GM20000 (cell line): ENCODE data around the gene TEAD1.

ENCODE experiments used
- DNase-seq: peaks from one replicate; pipeline ENCODE4 v3.0.0; 2012; ENCODE audit warnings: low spot score
- CTCF ChIP-seq: IDR thresholded peaks from 2 replicates; pipeline ENCODE4 v1.5.1; 2012; ENCODE audit warnings: mild to moderate bottlenecking, control low read depth; ENCODE audit errors: extremely low read depth, missing control alignments

Gene TEAD1

GRCh38 chr11:12706545-12707499, 32.6 kb downstream of the TEAD1 start:
- no peak for DNase-seq

DNA sequence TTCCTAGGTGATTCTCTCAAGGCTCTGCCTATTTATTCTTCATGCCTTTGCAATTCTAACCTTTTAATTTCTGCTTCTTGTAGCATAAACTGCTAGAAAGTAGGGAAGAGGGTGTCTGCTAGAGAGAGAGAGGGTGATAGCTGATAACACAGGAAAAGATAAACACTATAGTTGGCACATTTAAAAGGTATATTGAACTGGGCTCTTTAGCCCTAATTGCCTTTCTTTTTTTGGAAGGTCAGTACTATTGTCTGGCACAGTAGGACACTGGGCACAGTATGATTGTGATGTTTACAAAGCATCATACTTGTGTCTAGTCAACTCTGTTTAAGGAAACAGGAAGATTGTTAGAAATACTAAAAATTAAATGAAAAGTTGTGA, 33.3 kb downstream of the TEAD1 start:
- TF ChIP-seq CTCF: no peak
- DNase-seq: no peak

More at GRCh38 chr11:12706545-12707499, 32.6 kb downstream of the TEAD1 start:
- no peak for TF ChIP-seq CTCF

DNA sequence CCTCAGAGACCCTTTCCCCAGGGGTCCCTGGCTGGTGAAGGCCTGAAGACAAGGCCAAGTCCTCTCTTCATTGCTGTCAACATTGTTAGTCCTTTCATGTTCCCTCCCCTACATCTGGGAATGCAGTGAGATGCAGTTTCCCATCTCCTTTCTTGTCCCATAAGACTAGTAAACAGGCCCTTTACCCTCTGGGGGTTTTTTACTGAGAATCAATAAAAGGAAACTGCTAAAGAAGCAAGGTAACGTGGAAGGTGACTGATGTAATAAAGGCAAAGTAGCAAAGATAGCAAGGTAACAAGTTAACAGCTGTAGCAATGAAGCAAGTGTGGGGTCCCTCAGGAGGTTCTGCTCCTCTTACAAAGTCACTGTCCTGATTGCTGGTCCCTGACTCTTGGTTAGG, 37.3 kb downstream of the TEAD1 start:
- DNase-seq: no peak
- no peak for TF ChIP-seq CTCF

DNA sequence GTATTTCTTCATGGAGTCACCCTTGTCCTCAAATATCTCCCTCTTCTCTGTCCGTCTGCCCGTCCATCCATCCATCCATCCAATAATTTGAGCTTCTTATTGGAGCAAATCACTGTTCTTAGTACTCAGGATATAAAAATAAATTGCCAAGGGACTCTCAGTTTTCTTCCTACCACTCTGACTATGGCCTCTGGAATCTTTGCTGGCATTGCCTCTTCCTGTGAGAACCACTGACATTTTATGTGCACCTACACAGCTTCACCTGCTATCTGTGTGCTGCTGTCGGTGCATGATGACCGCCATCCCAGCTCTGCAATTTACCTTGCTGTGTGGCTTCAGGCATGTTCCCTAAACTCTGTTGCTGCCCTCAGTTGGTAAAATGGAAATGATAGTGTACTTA, 37.9 kb downstream of the TEAD1 start:
- TF ChIP-seq CTCF: no peak

GRCh38 chr11:12715131-12715530, 40.9 kb downstream of the TEAD1 start:
- no peak for DNase-seq
- TF ChIP-seq CTCF: no peak

More for the DNA sequence above, 37.9 kb downstream of the TEAD1 start:
- no peak for DNase-seq

DNA sequence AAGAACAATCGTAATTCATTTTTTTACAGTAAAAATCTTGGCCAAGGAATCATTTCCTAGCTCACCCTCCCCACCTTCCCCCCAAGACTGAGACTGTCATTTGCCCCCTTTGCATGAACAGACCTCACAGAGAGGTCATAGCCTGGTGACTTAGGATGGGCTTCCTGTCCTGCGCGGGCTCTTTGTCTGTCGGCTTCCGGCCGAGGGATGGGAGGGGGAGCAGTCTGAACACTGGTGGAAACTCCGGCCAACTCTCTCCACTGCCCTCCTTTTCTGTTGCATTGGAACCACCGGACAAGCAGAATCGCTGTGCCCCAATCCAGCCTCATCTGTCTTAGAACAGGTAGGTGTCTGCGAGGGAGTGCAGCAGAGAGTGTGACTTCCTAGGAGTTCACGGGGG, 41.7 kb downstream of the TEAD1 start:
- TF ChIP-seq CTCF: no peak
- DNase-seq: no peak

DNA sequence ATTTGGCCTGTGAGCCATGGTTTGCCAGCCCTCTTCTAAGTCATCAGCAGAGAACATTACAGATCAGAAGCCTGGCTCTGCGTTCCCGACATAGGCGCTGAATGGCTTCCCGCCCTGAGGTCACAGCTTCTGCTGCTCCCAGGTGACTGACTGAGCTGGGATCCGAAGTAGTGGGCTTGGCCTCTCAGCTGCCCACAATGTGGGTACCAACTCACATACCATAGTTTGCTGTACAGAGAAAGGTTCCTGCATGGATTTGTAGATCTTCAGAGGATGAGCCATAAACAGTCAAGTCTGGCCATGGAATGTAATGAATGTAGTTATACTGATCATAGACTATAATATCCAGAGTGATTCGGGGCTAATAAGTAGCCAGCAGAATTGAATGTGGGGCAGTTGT, 42.6 kb downstream of the TEAD1 start:
- no peak for DNase-seq
- no peak for TF ChIP-seq CTCF
